NCI-H1092 (cell line): ENCODE data around the gene GDNF.
A peak's percentile ranks its signal among the peaks of the same experiment; 100 is the strongest.

Source experiments
- DNase-seq: peaks from one replicate; lab custom pipeline; 2025; lab: John Stamatoyannopoulos, UW

Gene GDNF

GRCh38 chr5:37781409-37781808, 58.4 kb downstream of the GDNF start:
- DNase-seq, result peak; percentile 23

- DNase-seq, result no peak
These were observed 62.3 kb downstream of the GDNF start for GRCh38 chr5:37777432-37778130.

DNA sequence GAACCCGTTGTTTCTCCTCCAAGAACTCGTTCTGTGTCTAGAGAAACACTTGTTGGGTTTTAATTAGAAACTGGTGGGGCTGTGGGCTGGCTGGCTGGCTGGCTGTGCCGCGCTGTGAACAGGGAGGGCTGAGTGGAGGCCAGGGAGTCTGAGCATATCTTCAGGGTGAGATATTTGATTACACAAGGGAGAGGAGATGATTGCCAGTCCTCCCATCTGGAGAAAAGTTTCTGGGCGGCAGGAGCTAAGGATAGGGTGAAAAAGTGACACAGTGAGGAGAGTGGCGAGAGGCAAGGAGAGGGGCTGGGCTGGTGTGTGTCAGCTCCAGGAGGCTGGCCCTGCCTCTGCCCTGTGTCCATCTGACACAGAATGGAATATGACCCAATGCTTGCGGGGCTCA, 63.0 kb downstream of the GDNF start:
- no peak for DNase-seq

GRCh38 chr5:37774912-37775483, 64.8 kb downstream of the GDNF start:
- no peak for DNase-seq

DNA sequence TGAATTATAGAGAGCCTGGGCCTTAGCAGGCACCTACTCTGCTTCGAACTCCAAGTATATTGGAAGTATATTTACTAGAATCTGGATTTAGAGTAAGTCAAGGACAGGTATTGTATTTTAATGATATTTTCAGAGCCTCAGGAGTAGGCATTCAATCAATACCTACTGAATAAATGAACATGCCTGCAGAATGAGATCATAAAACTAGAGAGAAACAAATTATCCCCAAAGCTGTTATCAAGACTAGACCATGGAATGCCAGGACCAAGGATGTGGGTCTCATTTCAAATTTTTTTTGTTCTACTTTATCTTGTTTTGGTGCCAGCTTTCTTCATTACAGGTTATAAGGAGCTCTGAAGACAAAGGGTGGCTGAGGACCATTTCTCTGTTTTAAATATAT, 66.0 kb downstream of the GDNF start:
- DNase-seq, result no peak

DNA sequence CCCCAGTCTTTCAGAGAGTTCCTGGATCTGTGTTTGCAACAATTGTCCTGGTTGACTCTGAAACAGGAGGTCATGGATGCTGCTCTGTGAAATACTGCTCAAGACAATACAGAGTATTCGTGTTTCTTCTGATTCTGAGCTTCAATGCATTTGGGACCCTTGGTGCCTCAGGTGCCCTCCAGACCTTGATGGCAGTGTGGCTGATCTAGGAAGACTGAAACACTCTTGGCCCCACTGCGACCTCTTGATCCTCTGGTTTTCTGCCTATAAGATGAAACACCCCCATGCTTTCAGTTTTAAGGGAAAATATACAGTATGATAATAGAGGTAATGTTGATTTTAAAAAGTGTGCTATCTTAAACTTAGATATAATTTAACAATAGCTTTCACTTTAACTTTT, 67.6 kb downstream of the GDNF start:
- DNase-seq, result no peak

GRCh38 chr5:37771731-37772130, 68.1 kb downstream of the GDNF start:
- DNase-seq, result no peak

DNA sequence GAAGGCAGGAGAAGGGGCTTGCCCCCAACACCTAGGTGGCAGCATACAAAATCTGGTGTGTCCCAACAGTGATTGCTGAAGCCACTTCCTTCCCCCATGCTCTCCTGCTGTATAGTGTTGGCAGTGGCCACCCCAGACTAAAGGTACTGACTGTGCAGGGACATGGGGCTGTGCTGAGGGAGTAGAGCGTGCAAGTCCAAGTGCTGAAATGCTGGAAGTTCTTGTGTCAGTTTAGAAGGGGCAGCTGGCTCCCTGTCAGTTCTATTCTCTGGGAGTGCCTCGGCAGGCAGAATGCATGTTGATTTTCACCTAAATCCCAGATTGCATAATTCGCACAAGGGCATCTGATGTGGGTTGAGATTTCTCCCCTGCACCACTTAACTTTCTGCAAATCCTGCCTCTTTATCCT, 68.6 kb downstream of the GDNF start:
- no peak for DNase-seq

DNA sequence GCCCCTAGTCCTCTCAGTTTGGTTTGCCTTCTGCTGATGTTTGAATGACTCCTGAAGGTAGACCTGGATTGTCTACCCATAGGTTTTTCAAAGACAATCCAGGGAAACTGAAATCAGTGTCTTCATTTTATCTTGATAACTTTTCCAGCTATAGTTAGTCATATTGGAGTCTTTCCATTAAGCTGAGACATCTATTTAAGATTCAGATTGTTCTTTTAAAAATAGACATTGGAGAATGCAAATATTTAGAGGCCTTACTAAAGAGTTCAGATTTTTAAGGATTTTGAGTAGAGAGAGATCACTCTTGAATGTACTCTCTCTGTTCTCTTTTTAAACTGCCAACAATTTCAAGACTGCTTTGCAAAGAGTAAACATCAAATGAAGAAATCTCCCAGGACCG, 69.1 kb downstream of the GDNF start:
- no peak for DNase-seq

DNA sequence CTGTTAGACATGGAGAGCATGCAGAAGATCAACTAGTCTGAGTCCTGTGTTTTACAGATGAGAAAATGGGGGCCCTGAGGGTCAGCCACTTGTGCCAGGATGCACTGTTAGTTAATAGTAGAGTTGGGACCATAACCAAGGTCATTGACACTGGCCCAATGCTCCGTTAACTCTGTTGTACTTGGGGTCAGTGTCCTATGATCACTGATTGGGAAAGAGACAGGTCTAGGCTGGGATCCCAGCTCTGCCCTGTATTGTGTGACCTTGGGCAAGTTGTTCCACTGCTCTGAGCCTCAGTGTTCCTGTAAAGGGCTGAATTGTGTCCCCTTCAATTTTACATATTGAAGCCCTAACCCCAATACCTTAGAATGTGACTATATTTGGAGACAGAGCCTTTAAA, 70.0 kb downstream of the GDNF start:
- DNase-seq, result no peak

GRCh38 chr5:37769108-37769507, 70.7 kb downstream of the GDNF start:
- no peak for DNase-seq

GRCh38 chr5:37768371-37768770, 71.5 kb downstream of the GDNF start:
- no peak for DNase-seq

DNA sequence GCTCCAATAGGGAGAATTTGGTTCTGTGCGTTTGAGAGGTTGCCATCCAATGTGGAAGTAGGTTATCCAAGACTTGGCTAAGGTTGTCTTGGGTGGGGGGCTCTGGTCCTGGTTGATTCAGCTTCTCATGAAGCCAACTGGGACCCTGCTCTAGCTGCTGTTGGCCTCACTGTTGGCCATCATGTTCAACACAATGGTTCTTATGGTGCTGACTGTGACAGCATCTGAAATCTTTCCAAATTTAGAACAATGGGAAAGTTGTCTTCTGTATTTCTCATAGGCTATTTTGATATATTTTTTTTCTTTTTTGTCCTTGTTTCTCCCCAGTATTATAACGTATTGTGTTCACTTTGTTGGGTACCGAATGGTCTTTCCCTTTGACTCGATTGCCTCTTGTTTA, 71.9 kb downstream of the GDNF start:
- DNase-seq, result no peak

DNA sequence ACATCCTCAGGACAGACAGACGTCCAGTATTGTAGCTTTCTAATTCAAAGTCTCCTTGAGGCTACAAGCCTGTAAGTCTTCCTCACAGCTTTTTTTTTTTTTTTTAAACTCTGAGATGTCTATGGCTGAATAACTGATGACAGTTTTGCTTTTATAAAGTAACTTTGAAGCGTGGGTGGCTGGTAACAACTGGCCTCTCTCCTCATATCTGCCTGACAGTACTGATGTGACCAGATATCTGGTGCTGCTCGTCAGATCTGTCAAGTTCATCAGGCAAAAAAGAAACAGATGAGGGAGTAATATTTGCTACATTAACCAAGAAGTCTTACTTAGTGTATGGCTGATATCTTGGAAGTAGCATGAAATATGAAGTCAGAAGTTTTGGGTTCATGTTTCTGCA, 72.6 kb downstream of the GDNF start:
- DNase-seq, result no peak
